ENCODE data around the gene NCAM2.

The NCAM2 gene

DNA sequence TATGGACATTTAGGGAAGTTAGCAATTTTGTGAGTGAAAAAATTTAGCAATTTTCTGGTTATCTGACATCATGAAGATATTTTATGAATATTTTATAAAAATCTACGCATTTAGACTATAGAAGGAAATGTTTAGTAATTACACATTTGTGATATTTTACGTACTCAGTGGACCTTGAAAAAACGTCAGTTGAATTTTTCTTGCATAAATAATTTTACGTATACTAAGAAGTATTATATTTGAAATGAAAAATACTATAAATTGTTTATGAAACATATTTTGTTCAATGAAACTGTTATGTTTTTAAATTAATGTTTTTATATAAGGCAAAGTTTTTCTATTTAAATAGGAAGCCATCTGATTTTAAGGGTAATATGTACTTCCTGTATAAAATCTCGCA, 462.8 kb downstream of the NCAM2 start:
- DNase-seq (ENCODE audit: low read depth) = no peak

DNA sequence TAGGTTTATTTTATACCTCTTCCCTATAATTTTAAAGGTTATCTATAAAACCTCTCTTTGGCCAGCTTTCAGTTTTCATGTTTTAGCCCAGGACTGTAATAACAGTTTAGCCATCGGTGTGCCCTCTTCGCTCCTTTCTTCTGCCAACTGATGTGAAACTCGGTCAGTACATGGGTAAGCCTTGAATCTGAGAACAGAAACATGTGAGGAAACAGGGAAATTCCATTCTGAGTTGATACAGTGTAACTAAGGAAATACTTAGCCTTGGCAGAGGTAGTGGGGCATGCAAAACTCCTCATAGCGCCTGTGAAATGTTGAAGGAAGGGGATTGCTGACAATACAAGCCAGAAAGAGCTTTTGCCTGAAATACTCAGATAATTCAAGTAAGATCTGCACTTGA, 465.2 kb downstream of the NCAM2 start:
- no peak for DNase-seq (ENCODE audit: low read depth)

DNA sequence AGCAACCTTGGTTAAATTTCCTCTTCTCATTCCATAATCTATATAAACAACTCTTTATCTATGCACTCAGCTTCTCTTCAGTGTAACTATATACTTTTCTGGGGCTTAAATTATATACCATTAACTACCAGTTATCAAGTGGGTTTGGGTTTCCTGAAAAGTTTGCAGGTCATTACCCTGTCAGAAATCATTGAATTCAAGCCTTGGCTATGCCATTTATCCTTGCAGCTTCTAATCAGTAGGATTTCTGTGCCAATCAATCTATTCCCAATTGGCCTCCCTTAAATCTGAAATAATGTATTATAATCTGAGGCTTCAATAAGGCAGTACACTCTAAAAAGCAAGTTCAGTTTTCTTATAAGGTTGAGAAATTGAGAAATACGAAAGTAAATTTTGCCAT, 466.5 kb downstream of the NCAM2 start:
- DNase-seq (ENCODE audit: low read depth) = no peak

DNA sequence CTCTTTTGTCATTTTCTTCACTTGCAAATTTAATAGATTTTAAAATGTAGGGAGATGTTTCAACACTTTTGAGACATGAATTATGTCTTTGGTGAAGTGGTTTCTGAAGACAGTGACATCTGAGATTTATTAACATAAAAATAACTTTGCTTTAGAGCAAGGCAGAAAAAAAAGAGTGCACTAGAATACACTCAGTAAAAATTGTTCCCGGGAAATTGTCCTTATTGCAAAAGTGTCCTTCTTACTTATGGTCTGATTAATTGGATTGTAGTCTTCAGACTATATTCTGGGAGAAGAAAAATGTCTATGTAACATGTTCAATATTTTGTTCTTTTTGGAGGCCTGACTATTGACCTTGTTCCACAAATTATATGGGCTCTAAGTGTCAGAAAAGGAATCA, 468.5 kb downstream of the NCAM2 start:
- no peak for DNase-seq (ENCODE audit: low read depth)

DNA sequence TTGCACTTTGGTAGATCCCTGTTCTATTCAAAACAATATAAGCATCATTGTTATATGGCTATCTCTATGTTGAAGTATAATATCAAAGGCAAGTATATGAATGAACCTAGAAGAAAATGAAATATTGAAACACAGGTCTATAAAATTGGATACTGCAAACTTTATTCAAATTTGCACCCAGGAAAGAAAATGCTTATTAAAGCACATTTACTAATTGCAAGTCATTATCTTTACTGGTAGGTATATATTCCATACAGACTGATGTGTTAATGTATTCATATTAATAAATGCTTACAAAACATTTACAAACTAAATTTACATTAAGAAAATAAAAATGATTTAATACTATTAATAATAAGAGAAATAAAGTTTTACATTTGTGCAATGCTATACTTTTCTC, 469.8 kb downstream of the NCAM2 start:
- no peak for DNase-seq (ENCODE audit: low read depth)

DNA sequence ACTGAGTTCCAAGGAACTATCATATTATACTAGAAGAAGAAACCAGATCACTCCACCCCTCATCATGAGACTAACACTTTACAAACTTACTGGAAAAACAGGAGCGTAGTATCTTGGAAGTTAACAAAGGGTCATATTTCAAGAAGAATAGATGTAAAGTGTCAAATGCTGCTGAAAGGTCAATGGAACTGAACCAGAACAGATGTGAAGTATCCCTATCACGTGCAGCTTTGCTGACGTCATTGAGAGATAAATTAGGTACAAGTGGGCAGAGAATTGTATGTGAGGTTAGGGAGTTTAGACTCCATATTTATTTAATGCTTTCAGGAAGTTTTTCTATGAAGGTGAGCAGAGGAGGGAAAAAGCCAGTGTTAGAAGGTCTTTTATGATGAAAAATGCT, 483.0 kb downstream of the NCAM2 start:
- no peak for DNase-seq (ENCODE audit: low read depth)

DNA sequence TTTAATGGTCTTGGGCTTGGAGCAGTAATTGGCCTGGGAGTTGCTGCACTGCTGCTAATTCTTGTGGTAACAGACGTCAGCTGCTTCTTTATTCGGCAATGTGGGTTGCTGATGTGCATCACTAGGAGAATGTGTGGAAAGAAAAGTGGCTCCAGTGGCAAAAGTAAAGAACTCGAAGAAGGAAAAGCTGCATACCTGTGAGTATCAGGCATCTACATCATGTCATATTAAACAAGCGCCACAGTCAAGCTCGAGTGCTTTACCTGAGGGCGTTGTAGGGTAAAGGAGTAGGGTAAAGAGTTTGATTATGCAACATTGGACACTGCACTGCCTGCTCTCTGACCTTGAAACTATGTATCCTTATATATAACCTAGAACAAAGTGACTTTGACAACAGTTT, 510.6 kb downstream of the NCAM2 start:
- no peak for DNase-seq (ENCODE audit: low read depth)

DNA sequence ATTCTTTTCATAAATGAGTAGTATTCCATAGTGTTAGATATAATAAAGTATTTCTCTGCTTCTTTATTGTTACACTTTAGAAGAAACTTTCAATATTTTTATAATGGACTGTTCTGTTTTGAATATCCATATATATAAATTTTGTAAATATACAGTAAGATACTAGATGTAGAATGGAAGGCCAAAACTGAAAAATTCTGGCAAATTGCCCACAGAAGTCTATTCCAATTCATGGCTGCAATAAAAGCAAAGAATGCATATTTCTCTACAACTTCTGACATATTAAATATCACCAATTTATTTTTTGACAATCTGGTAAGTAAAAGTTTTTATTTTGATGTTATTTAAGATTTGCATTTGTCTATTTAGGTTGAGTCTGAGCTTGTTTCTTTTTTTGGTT, 532.5 kb downstream of the NCAM2 start:
- DNase-seq (ENCODE audit: low read depth) = no peak

DNA sequence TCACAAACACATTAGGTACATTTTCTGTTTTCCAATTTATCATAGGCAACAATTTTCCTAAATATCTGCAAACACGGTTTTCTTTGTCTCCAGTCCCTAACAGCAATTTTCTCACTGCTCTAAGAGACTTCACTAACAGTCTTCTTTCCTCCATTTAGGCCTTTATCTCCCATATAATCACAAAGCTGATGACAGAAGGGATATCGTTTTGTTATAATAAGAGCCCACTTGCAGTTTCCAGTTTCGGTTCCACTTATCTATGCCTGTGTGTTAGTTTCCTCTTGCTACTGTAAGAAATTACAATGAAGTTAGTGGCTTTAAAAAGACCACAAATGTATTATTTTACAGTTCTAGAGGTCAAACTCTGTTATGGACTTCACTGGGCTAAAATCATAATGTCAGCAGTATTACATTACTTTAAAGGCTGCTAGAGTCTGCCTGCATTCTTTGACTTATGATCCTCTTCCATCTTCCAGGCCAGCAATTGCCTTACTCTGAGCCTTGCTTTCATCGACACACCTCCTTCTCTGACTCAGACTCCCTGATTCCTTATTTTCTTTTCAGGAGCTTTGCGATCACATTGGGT, 549.3 kb downstream of the NCAM2 start:
- DNase-seq (ENCODE audit: low read depth) = no peak

DNA sequence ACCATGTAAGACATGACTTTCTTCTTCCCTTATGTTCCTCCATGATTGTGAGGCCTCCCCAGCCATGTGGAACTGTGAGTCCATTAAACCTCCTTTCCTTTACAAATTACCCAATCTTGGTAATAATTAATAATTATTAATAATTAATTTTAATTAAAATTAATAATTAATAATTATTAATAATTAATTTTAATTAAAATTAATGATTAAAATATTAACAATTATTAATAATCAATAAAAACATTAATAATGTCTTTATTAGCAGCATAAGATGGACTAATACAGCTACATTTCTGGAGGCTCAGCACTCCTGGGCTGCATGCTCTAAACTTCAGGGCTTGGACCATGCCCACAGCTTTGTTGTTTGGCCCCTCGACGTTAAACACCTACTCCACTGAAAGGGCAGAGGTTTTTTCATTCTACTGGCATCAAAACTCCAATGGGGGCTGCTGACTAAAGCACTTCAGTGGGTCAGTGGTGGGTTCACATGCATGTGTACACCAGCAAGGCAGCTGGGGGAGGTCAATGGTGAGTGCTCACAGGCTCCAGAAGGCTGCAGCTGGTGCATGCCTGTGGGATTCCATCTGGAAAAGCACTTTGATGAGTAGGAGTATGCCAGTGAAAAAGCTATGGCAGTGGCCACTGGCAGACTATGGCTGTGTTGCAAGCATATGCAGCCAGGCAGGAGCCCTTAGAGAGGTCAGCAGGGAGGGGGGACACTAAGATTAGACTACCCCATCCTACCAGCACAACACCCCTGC, 561.3 kb downstream of the NCAM2 start:
- DNase-seq (ENCODE audit: low read depth) = no peak
